ENCODE data around the gene SLC17A8.

The SLC17A8 gene

GRCh38 chr12:100372853-100373640 lies 16.2 kb downstream of the SLC17A8 start:
- no peak for TF ChIP-seq MAX (IDR thresholded peaks at IDR 0.05; ENCODE audit: low read depth, low read length)
- no peak for TF ChIP-seq CTCF (IDR thresholded peaks at IDR 0.05; ENCODE audit: low read depth, low read length)
- no peak for TF ChIP-seq POLR2A (IDR thresholded peaks at IDR 0.05; ENCODE audit: extremely low read depth, insufficient read length)
- TF ChIP-seq MYC (IDR thresholded peaks at IDR 0.05; ENCODE audit: low read depth, low read length): no peak
- DNase-seq (ENCODE audit: low read depth): no peak
- no peak overlapping the region for H3K4me3 ChIP-seq (ENCODE audit: low read depth, low read length)

GRCh38 chr12:100375038-100375735 lies 18.3 kb downstream of the SLC17A8 start:
- DNase-seq (ENCODE audit: low read depth): no peak
- H3K4me3 ChIP-seq (ENCODE audit: low read depth, low read length): no peak overlapping the region
- TF ChIP-seq MAX (IDR thresholded peaks at IDR 0.05; ENCODE audit: low read depth, low read length) (no peak), CTCF (IDR thresholded peaks at IDR 0.05; ENCODE audit: low read depth, low read length) (no peak), POLR2A (IDR thresholded peaks at IDR 0.05; ENCODE audit: extremely low read depth, insufficient read length) (no peak), MYC (IDR thresholded peaks at IDR 0.05; ENCODE audit: low read depth, low read length) (no peak)

- TF ChIP-seq CTCF (IDR thresholded peaks at IDR 0.05; ENCODE audit: low read depth, low read length) (no peak), MYC (IDR thresholded peaks at IDR 0.05; ENCODE audit: low read depth, low read length) (no peak), MAX (IDR thresholded peaks at IDR 0.05; ENCODE audit: low read depth, low read length) (no peak), POLR2A (IDR thresholded peaks at IDR 0.05; ENCODE audit: extremely low read depth, insufficient read length) (no peak)
- H3K4me3 ChIP-seq (ENCODE audit: low read depth, low read length): no peak overlapping the region
- DNase-seq (ENCODE audit: low read depth): no peak
These were observed 19.3 kb downstream of the SLC17A8 start for GRCh38 chr12:100376161-100376560.

- no peak for TF ChIP-seq MAX (IDR thresholded peaks at IDR 0.05; ENCODE audit: low read depth, low read length)
- no peak for TF ChIP-seq CTCF (IDR thresholded peaks at IDR 0.05; ENCODE audit: low read depth, low read length)
- TF ChIP-seq MYC (IDR thresholded peaks at IDR 0.05; ENCODE audit: low read depth, low read length): no peak
- no peak for TF ChIP-seq POLR2A (IDR thresholded peaks at IDR 0.05; ENCODE audit: extremely low read depth, insufficient read length)
- H3K4me3 ChIP-seq (ENCODE audit: low read depth, low read length): no peak overlapping the region
- DNase-seq (ENCODE audit: low read depth): no peak
These were observed 24.5 kb downstream of the SLC17A8 start for GRCh38 chr12:100381379-100381778.

- H3K4me3 ChIP-seq (ENCODE audit: low read depth, low read length): no peak overlapping the region
- TF ChIP-seq CTCF (IDR thresholded peaks at IDR 0.05; ENCODE audit: low read depth, low read length): no peak
- TF ChIP-seq MYC (IDR thresholded peaks at IDR 0.05; ENCODE audit: low read depth, low read length): no peak
- TF ChIP-seq POLR2A (IDR thresholded peaks at IDR 0.05; ENCODE audit: extremely low read depth, insufficient read length): no peak
- no peak for TF ChIP-seq MAX (IDR thresholded peaks at IDR 0.05; ENCODE audit: low read depth, low read length)
- no peak for DNase-seq (ENCODE audit: low read depth)
These were observed 25.5 kb downstream of the SLC17A8 start for GRCh38 chr12:100382338-100382737.

All from NB4 (cell line).